NCI-H1930 (cell line): Measurements from ENCODE around the gene ART5.

Experiments
- DNase-seq, 2 experiments: peaks; one replicate each; lab custom pipeline; 2025; lab: John Stamatoyannopoulos, UW

ART5 gene, protein sequence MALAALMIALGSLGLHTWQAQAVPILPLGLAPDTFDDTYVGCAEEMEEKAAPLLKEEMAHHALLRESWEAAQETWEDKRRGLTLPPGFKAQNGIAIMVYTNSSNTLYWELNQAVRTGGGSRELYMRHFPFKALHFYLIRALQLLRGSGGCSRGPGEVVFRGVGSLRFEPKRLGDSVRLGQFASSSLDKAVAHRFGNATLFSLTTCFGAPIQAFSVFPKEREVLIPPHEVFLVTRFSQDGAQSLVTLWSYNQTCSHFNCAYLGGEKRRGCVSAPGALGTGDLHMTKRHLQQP

DNA sequence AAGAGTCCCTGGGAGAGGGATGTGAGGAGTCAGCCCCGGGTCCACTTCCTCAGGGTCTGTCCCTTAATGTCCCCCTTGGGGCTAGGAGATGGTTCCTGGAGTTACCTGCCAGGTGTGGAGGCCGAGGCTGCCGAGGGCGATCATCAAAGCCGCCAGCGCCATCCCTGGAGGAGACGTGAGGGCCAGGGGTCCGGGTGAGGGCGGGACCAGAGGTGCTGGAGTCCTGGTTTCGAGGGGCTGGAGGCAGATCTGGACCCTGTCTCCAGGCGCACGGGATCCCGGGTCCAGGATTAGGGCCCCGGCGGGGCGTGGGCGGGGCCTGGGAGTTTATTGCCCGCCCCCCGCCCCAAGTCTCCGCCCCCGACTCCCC, at the start of gene ART5:
Gene ART5, minus strand, starts transcription at position 292 of the 370 bp plus-strand sequence. Its CDS starts 130 bp downstream, at position 162.
- DNase-seq: no peak

DNA sequence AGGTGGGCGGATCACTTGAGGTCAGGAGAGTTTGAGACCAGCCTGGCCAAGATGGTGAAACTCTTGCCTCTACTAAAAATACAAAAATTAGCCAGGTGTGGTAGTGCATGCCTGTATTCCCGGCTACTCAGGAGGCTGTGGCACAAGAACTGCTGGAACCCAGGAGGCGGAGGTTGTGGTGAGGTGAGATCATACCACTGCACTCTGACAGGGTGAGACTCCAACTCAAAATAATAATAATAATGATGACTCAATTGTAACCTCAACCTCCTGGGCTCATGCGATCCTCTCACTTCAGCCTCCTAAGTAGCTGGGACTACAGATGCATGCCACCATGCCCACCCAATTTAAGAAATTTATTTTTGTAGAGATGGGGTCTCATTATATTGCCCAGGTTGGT, 45.0 kb upstream of the ART5 start:
- no peak for DNase-seq

DNA sequence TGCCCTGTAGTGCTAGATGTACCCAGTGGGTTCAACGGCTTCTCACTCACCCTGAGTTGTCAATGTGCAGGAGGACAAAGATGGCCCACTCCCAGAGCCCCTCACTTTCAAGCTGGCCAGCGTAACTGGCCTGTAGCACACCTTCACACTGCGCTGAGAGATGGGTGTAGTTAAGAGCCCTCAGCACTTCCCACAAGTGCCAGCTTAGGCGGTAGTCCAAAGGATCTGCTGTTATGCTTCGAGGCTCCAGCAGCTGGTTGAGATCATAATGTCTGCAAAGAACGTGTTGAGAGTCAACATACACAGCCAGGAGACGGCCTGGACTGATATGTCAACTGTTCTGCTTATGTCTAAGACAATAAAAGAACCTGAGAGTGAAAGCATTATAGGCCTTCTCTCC, 44.1 kb upstream of the ART5 start:
- DNase-seq: no peak

DNA sequence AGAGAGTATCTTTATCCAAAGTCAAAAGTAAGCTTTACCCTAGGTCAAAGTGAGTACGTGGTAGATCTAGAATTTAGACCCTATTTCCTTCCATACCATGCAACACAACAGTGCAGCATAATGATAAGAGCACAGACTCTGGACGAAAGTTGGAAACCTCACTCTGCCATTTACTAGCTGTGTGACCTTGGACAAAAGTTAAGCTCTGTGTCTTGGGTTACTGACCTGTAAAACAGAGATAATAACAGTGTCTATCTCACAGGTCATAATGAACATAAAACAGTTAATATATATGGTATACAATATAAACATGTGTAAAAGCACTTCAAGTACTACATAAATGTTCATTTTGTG, 43.0 kb upstream of the ART5 start:
- no peak for DNase-seq

DNA sequence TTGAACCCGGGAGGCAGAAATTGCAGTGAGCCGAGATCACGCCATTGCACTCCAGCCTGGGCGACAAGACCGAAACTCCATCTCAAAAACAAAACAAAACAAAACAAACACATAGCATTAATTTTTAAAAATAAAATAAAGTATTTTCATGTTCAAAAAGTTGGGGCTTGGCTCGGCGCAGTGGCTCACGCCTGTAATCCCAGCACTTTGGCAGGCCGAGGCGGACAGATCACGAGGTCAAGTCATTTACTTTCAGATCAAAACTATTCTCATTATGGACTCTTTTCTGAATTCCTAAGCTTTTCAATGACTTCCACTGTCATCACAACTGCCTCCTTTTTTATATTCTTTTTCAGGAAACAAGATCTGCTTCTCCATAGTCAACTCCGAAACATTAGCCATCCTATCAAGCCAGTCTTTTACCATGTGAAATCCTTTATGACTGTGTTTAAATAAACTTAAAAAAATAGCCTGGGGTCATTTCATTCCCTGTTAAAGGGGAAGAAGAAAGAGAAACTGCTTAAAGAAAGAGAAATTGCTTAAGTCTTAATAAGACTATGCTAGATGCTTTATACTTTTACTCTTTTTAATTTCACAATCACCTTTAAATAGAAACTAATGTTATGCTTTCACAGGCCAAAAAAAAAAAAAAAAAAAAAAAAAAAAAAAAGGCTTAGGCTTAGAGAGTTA, 42.5 kb upstream of the ART5 start:
- DNase-seq: no peak

DNA sequence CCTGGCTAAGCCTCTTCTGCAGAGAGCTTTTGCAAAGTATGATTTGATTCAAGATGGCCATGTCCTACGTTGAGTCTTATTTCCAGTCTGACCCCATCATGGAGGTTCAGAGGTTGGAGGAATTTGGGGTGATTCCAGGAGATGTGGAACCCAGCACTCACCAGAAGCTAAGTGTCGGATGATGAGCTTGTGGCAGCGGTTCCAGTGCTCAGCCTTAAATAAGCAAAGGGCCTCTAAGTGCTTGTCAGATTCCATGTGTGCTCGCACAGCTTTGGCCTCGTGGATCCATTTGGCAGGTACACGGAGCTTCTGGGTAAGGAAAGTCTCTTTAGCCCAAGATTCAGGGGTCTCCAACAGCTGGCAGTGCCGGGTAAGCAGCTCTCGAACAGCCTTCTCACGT, 41.2 kb upstream of the ART5 start:
- no peak for DNase-seq

DNA sequence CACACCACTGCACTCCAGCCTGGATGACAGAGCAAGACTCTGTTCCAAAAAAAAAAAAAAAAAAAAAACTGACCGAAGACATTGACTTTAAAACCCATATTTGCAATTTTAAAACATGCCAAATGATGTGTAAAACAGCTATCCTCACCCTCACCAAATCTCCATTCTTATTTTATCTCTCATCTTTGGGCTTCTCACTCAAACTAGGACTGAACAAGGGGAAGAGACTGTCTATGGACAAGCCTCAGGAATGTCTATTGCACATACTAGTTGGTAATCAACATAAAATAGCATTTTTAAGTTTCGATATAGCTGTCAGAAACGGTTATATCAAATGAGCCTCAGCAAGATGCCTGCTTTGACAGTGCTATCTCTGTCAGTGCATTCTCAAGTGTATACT, 37.3 kb upstream of the ART5 start:
- DNase-seq: no peak

DNA sequence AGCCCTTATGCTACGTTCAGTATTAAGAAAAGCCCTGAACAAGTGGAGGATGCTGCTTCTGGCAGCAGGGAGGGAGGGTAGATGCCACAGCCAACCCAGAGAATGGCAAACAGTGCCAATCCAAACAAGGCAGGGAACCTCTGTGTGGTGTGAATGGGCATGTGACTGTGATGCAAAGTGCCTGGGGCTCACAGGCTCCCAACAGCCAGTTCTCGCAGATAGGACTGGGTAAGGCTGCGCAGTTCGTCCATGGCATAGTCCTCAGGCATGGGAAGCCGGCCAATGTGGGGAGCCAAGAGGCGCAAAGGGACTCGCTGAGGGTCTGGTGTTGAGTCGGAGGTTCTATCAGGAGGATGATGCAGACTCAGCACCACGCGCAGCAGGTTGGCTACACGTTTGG, 34.2 kb upstream of the ART5 start:
- DNase-seq: no peak

DNA sequence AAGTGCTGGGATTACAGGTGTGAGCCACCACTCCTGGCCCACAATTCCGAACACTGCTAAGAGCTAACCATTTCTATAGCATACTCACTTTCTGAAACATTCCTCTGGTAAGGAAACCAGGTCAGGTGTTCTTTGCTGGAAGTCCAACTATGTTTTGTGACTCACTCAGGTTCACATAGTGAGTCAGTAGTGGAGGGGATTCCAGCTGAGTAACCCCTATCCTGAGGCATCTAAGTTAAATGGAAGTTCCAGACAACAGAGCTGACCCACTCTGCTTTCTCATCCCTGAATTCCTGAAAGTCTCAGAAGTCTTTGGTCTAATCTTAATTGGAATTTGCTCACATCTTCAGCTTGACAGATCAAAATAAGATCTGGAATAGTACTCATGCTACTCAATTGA, 32.4 kb upstream of the ART5 start:
- DNase-seq: no peak

DNA sequence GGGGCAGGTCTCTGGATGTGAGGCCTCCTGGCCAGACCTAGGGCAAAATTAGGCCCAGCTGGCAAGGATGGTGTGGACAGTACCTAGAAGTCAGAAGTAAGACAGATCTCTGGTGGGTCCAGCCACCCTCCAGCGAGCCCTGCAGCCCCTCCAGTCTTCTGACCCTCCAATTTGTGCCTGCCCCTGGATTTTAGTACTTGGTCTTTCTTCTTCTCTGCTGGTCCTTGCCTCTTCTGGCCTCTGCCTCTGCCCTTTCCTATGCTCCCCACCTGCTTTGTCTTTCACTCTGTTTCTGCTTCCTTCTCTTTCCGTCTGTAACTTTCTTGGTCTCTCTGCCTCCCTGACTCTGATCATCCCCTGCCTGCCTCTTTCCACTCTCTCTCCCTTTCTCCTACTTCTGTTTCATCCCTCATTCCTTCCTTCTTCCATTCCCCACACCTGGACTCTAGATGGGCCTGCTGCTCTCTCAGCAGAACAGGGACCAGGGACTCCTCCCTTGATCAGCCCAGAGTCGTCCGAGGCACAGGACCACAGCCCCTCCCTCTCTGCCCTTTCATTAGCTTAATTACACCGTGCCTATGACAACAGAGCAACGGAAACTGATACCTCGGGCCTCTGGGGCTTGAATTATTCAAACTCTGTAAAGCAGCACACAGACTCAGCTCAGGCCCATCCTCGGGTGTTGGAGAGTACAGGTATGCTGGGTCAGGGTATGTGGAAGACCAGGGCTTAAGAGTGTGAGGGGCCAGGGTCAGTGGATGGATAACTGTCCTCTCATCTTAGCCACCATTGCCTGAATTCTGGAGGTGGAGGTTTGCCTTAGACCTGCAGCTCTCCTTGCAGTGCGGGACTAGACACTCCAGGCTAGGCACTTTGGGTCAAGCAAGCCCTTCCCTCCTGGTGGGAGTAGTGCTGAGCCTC, 29.8 kb upstream of the ART5 start, which contains the start of gene CHRNA10:
Gene CHRNA10, minus strand, starts transcription at position 51 of the 921 bp plus-strand sequence. CDS start 72 bp downstream, outside the sequence.
- no peak for DNase-seq

DNA sequence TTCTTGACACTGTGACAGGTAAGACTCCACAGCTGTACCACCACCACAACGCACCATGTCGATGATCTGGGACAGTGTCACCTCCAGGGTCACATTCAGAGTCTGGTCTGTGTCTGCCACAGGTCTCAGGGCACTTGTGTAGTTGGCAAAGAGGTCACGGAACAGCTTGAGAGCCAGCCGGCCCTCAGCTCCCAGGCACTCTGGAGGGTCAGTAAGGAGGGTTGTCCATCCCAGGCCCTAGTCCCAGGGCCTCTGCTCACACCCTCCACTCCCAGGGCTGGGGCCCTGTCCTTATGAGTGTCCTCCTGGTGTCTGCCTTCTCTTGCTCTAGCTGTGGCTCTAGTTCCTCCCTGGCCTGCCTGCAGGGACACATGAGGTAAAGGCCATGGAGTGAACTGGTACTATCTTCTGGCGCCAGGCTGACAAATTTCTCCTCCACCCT, 28.0 kb upstream of the ART5 start:
- no peak for DNase-seq

DNA sequence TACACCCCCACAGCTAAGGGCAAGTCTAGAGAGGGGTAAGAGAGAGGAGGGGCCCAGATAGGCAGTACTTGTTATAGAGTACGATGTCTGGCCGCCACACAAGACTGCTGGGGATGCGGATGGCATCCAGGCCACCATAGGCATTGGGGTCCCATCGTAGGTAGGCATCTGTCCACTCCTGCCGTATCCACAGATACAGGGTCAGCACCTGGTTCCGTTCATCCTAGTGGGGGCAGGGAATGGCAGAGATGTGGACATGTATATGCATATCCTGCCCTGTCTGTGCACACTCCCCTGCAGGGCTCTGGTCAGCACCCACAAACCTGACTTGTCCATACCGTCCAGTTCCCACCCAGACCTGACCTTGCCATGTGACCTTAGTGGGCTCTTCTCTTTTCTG, 27.3 kb upstream of the ART5 start:
- no peak for DNase-seq

DNA sequence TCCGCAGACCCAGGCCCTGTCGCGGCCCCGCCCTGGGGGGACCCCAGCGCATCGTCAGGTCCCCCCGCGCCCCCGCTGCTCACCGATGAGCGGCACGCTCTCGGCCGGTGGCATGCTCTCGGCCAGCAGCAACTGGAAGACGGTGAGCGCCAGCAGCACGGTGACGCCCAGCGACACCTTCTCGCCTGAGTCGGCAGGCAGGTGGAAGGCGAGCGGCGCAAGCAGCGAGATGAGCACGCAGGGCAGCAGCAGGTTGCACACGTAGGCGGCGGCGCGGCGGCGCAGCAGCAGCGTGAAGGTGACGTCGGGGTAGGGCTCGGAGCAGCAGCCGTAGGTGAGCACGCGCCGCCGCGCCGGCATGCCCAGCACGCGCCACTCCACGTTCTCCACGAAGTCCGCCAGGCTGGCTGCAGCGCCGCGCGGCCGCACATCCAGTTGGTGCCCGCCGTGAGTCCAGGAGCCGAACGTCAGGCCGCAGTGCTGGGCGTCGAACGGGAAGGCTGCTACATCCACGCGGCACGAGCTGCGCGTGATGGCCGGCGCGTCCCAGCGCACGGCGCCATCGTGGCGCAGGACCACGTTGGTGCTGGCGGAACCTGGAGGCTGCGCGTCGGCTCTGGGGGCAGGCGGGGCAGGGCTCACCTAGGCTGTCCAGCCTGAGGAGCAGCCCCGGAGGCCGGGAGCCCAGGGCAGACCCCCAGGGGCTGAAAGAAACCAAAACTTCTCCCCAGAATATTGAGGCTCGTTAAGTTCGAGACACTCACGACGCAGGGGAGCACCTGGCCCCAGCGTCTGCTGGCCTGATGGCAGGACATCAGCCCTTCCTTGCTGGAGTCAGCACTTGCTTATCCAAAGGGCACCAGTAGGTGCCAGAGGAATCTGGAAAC, 25.6 kb upstream of the ART5 start:
- no peak for DNase-seq

DNA sequence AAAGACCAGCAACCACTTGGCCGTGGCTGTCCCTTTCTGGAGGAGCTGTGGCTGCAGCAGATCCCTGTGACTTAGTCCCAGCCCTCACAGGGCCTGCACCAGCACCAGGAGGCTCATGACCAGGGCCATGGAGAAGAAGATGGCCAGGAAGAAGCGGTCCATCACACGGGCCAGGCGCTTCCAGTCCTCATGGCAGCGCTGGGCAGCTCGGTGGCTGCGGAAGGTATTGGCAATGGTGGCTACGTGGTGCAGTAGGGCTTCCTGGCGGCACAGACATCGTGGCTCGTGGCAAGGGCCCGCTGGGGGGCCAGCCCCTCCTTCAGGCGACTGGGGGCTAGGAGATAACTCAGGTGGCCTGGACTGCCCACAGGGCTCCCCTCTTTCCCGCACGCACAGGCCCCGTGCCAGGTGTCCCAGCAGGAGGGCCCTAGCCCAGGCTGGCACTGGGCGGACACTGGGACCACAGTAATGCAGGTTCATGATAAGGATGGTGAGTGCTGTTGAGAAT, 24.3 kb upstream of the ART5 start:
- DNase-seq: no peak

DNA sequence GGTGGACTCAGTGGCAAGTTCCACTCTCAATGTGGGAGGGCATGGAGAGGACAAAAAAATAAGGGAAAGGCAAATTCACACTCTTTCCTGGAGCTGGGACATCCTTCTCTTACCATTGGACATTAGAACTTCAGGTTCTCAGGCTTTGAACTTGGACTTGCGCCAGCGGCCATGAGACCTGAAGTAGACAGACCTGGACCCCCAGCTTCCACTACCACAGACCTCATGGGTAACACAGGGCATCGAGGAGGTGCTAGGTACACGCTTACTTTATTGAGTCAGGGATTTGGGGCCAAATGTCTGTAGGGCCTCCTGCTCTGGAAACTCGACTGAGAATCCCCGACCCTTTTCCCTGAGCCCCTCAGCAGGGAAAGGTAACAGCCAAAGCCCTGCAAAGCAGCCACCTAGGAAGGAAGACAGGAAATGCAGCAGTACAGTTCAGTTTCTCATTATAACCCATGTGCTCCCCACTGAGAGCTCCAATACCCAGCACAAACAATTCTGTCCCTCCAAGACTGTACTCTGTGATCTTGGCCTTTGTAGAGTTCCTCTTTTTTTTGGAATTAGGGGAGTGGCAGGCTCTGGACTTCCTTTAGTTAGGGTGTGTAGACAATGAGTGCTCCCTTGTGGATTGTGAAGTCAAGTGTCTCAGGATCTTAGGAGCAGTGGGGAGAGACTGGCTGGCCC, 23.7 kb upstream of the ART5 start:
- no peak for DNase-seq

DNA sequence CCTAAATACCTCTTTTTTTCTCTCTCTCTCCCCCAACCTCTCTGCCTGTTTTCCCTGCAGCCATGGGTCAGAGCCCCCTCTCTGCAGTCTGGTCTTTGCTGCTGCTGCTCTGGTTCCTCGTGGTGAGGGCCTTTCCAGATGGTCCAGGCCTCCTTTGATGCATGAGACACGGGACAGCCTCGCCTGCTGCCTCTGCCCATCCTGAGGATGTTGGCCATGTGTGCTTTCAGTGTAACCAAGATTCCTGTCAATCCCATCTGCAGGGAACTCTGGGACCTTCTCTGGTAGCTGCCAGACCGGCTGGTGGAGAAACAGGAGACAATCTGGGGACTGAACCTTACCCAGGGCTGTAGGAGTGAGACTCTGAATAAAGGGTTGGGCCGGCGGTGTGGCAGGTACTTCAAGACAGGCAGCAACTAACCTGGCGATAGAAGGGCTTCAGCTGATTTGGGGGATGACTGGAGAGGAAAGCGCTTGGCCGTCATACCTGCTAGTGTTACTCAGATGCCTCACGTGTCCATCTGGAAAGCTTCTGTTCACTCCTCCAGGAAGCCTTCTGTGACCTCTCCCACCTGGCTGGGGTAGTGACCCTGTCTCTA, 22.3 kb upstream of the ART5 start:
- no peak for DNase-seq

DNA sequence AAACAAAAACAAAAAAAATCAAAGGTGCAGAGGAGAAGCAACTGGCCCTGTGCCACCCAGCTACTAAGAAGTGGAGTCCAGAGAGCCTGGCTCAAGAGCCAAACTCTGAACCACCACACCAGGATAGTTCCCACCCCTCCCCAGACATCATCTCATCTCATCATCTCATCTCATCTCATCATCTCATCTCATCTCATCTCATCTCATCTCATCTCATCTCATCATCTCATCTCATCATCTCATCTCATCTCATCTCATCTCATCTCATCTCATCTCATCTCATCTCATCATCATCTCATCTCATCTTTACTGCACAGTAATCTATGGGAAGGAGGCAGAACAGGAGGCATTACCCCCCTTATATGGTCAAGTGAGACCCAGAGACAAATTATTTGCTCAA, 21.1 kb upstream of the ART5 start:
- no peak for DNase-seq

DNA sequence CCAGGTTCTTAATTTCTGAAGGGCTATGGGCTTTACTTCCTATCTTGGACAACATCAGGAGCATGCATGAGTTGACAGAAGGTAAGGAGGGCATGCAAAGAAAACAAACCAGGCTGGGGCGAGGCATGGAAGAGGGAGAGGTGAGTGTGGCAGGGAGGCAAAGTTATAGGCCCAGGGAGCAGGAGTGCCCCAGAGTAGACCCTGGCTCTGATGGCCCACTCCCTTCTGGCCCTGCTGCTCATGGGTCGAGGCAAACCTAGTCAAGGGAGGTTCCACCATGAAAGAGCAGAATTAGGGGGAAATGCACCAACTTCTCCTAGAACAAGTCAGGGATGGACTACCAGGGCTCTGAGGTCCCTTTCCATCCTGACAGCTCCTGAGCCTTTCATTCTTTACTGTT, 19.2 kb upstream of the ART5 start:
- DNase-seq: no peak

DNA sequence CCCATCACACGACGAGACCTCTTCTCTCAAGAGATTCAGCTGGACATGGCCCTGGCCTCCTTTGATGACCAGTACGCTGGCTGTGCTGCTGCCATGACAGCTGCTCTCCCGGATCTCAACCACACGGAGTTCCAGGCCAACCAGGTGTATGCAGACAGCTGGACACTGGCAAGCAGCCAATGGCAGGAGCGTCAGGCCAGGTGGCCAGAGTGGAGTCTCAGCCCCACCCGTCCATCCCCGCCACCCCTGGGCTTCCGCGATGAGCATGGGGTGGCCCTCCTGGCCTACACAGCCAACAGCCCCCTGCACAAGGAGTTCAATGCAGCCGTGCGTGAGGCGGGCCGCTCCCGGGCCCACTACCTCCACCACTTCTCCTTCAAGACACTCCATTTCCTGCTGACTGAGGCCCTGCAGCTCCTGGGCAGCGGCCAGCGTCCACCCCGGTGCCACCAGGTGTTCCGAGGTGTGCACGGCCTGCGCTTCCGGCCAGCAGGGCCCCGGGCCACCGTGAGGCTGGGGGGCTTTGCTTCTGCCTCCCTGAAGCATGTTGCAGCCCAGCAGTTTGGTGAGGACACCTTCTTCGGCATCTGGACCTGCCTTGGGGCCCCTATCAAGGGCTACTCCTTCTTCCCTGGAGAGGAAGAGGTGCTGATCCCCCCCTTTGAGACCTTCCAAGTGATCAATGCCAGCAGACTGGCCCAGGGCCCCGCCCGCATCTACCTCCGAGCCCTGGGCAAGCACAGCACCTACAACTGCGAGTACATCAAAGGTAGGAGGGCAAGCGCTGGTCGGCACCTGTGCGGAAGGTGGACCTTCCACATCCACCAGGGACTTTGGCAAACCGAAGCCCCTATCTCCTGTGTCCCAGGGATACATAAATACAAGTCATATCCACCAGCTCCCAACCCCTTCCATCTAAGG, 18.1 kb upstream of the ART5 start:
- no peak for DNase-seq
